Panc1 (cell line): ENCODE data around the gene PDGFA.

Experiments
- CTCF ChIP-seq: fragments of 450-650 bp; IDR thresholded peaks from 2 replicates; pipeline ENCODE4 v1.5.1; 2017; ENCODE audit warnings: mild to moderate bottlenecking
- POLR2AphosphoS5 ChIP-seq: IDR thresholded peaks from 2 replicates; pipeline ENCODE4 v1.6.1; 2012; ENCODE audit warnings: mild to moderate bottlenecking, low read depth, low read length, moderate library complexity
- REST ChIP-seq, 2 experiments: IDR thresholded peaks; 2 replicates each; pipeline ENCODE4 v1.6.1; 2011 to 2012; ENCODE audit warnings: low read depth in 2 of 2, control low read depth in 1 of 2, low read length in 1 of 2, mild to moderate bottlenecking in 1 of 2, moderate library complexity in 1 of 2; ENCODE audit not compliant: insufficient read depth in 1 of 2
- SIN3A ChIP-seq: IDR thresholded peaks from 2 replicates; pipeline ENCODE4 v1.6.1; 2012; ENCODE audit warnings: low read depth, mild to moderate bottlenecking, low read length, moderate library complexity, borderline replicate concordance; ENCODE audit not compliant: insufficient read depth
- TCF7L2 ChIP-seq: IDR thresholded peaks from 2 replicates; pipeline ENCODE4 v1.6.1; 2011; ENCODE audit warnings: mild to moderate bottlenecking, low read depth, low read length, inconsistent platforms

- TF ChIP-seq REST (IDR thresholded peaks at IDR 0.05; ENCODE audit: insufficient read depth in 1 of 2, low read depth in 2 of 2, low read length in 1 of 2) (no peak), CTCF (no peak), POLR2AphosphoS5 (no peak), SIN3A (no peak), TCF7L2 (no peak)
Measured at GRCh38 chr7:482521-483083, 37.0 kb downstream of the PDGFA start.
